Mammary epithelial cell (primary cell): ENCODE data around the gene NRG3.

ENCODE experiments used
- CTCF ChIP-seq, 2 donors: IDR thresholded peaks in 1 of 2; conservative IDR thresholded peaks in 1 of 2; 2 replicates each; pipeline ENCODE4 v1.5.1; 2011 to 2012; ENCODE audit warnings: inconsistent platforms in 2 of 2, low read length in 2 of 2, mild to moderate bottlenecking in 2 of 2, control low read depth in 1 of 2, low read depth in 1 of 2; ENCODE audit not compliant: insufficient read depth in 1 of 2; ENCODE audit errors: extremely low read depth in 1 of 2
- EZH2 ChIP-seq: IDR thresholded peaks from 2 replicates; pipeline ENCODE4 v1.6.1; 2012; ENCODE audit warnings: low read length, inconsistent platforms, borderline replicate concordance

GRCh38 chr10:82245157-82245556, 370.2 kb downstream of the NRG3 start:
- TF ChIP-seq CTCF (conservative IDR thresholded peaks at IDR 0.05 in 1 of 2, IDR thresholded peaks at IDR 0.05 in 1 of 2; ENCODE audit: extremely low read depth in 1 of 2, insufficient read depth in 1 of 2, low read depth in 1 of 2, low read length in 2 of 2) = no peak
- no peak for TF ChIP-seq EZH2
